Panc1 (cell line): ENCODE data around the gene ENHO. TPM values are rescaled to one million over a fixed set of nuclear protein-coding genes. Genes with fewer than 3 reads are reported as not detected.

Experiments used
- ATAC-seq: fragments of 200-7000 bp; cut with Tn5 transposase; 2 replicates; pipeline ENCODE4 v1.9.1; 2020; ENCODE audit warnings: mild to moderate bottlenecking, moderate library complexity
- BruUV-seq: library from RNA; stranded (reverse); fragments of 400-500 nt; replicated peaks from 2 replicates; lab custom pipeline; 2021; lab: Mats Ljungman, UMichigan
- CTCF ChIA-PET: fragments of 300-600 bp; sonication (Branson Sonifier 250); formaldehyde crosslinking; loops from one replicate; lab custom pipeline; 2022; ENCODE audit warnings: antibody characterized with exemption; lab: Charles Lee
- POLR2A ChIA-PET: fragments of 300-600 bp; sonication (Branson Sonifier 250); formaldehyde crosslinking; loops from one replicate; lab custom pipeline; 2022; ENCODE audit warnings: antibody characterized with exemption; lab: Charles Lee
- DNase-seq: peaks from one replicate; pipeline ENCODE4 v3.0.0-alpha.2; 2010; ENCODE audit warnings: low read depth, low spot score
- H3K27ac ChIP-seq: 2 replicates; pipeline ENCODE4 v1.5.1; 2011; ENCODE audit warnings: mild to moderate bottlenecking, low read length, inconsistent platforms
- H3K27me3 ChIP-seq: fragments of 200-500 bp; sonication (Bioruptor generic); 2 replicates; pipeline ENCODE4 v1.6.0; 2014; ENCODE audit warnings: low read length, inconsistent platforms; ENCODE audit not compliant: control insufficient read depth, insufficient read depth
- H3K36me3 ChIP-seq: fragments of 200-500 bp; sonication (Bioruptor generic); 2 replicates; pipeline ENCODE4 v1.5.1; 2014; ENCODE audit warnings: inconsistent platforms, mild to moderate bottlenecking, low read length, moderate library complexity; ENCODE audit not compliant: control insufficient read depth, insufficient read depth
- H3K4me1 ChIP-seq: 2 replicates; pipeline ENCODE4 v1.5.1; 2011; ENCODE audit warnings: inconsistent platforms, mild to moderate bottlenecking, low read length, moderate library complexity; ENCODE audit not compliant: control insufficient read depth, insufficient read depth
- H3K4me3 ChIP-seq, 2 experiments: 2 replicates each; pipeline ENCODE4 v1.5.1; 2011 to 2012; ENCODE audit warnings: low read depth in 2 of 2, low read length in 2 of 2, mild to moderate bottlenecking in 2 of 2, inconsistent platforms in 1 of 2, moderate library complexity in 1 of 2
- H3K9me3 ChIP-seq: fragments of 200-500 bp; sonication (Bioruptor generic); 2 replicates; pipeline ENCODE4 v1.5.1; 2014; ENCODE audit warnings: low read depth, mild to moderate bottlenecking, inconsistent platforms, low read length, moderate library complexity; ENCODE audit not compliant: control insufficient read depth, insufficient read depth
- POLR2AphosphoS5 ChIP-seq: IDR thresholded peaks from 2 replicates; pipeline ENCODE4 v1.6.1; 2012; ENCODE audit warnings: mild to moderate bottlenecking, low read depth, low read length, moderate library complexity
- SIN3A ChIP-seq: IDR thresholded peaks from 2 replicates; pipeline ENCODE4 v1.6.1; 2012; ENCODE audit warnings: low read depth, mild to moderate bottlenecking, low read length, moderate library complexity, borderline replicate concordance; ENCODE audit not compliant: insufficient read depth
- TCF7L2 ChIP-seq: IDR thresholded peaks from 2 replicates; pipeline ENCODE4 v1.6.1; 2011; ENCODE audit warnings: mild to moderate bottlenecking, low read depth, low read length, inconsistent platforms
- in situ Hi-C: cut with HindIII; loops from 2 replicates; pipeline ENCODE4 v1.10.0; 2016; ENCODE audit warnings: low sequenced_read_pairs, low pct_unique_long_range_greater_than_20kb
- intact Hi-C: fragments of 100-400 bp; cut with micrococcal nuclease; formaldehyde crosslinking; loops from one replicate; pipeline ENCODE4 v1.10.0; 2022; ENCODE audit not compliant: unreplicated experiment
- total RNA-seq: library from RNA; stranded (reverse); gene quantifications from one replicate; pipeline ENCODE4 v1.2.1, GENCODE V29; 2021; ENCODE audit not compliant: unreplicated experiment
- TF ChIP-seq, protein P1 (sequence below): fragments of 450-650 bp; IDR thresholded peaks from 2 replicates; pipeline ENCODE4 v1.5.1; 2017; ENCODE audit warnings: mild to moderate bottlenecking
- TF ChIP-seq, protein P2 (sequence below), 2 experiments: IDR thresholded peaks; 2 replicates each; pipeline ENCODE4 v1.6.1; 2011 to 2012; ENCODE audit warnings: low read depth in 2 of 2, control low read depth in 1 of 2, low read length in 1 of 2, mild to moderate bottlenecking in 1 of 2, moderate library complexity in 1 of 2; ENCODE audit not compliant: insufficient read depth in 1 of 2

Gene ENHO
- total RNA-seq, 1 experiment from 2014 or later: 7.2 TPM

DNA sequence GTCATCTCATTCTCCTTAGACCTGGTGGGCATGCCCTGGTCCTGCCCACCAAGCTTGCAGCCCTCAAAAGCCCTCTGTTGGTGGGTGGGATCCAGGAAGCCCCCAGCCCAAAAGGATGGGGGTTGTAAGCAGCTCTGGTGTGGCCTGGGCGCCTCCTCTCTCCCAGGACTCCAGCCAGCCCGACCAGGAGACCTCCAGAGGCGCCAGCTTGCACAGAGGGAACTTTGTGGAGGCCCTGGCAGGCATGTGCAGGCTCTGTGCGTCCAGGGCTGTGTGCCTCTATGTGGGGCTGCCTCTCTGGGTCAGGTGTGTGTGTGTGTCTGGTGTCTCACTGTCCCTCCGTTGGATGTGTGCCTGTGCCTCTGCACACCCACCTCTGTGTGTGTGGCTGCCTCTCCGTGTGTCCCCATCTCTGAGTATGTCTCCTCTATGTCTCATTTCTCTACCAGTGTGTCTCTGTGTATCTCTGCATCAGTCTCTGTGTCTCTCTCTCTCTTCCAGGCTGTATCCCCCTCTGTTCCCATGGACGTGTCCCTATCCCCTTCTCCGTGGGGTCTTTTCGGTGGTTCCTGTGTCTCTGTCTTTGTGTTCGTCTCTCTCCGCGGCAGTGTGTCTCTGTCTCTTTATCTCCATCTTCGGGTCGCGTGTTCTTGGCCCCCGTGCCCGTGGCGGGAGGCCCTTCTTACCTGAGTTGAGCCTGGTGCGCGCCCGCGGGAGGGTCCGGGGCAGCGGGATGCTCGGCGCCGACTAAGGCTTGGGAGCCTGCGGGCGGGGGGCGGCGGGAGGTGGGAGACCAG is 501 bp downstream of the ENHO start:
- BruUV-seq: no TSS peak
- Histone ChIP-seq H3K36me3 (no peaks in the 10 kb centered on the region), H3K9me3 (no peaks in the 10 kb centered on the region), H3K27ac (peak overlapping the region; percentile 73), H3K4me3 (peak overlapping the region; percentile 51 to 61), H3K27me3 (peaks cover 2% of the 10 kb centered on the region), H3K4me1 (peaks cover 4% of the 10 kb centered on the region; the same call in 1 of the 2 replicates)
- ATAC-seq: peak; percentile 6; the same call in 1 of the 2 replicates
- no peak for DNase-seq
- POLR2A ChIA-PET: no interaction called here
- in situ Hi-C loops (no loop called here), intact Hi-C loops (no loop called here)
- CTCF ChIA-PET: interaction anchor here (1.5 kb wide), 1 partner anchor 118 kb away, joined by 3 read pairs; no protein-coding TSS in a partner anchor
- no peak for TF ChIP-seq TCF7L2
- TF ChIP-seq, protein P1, sequence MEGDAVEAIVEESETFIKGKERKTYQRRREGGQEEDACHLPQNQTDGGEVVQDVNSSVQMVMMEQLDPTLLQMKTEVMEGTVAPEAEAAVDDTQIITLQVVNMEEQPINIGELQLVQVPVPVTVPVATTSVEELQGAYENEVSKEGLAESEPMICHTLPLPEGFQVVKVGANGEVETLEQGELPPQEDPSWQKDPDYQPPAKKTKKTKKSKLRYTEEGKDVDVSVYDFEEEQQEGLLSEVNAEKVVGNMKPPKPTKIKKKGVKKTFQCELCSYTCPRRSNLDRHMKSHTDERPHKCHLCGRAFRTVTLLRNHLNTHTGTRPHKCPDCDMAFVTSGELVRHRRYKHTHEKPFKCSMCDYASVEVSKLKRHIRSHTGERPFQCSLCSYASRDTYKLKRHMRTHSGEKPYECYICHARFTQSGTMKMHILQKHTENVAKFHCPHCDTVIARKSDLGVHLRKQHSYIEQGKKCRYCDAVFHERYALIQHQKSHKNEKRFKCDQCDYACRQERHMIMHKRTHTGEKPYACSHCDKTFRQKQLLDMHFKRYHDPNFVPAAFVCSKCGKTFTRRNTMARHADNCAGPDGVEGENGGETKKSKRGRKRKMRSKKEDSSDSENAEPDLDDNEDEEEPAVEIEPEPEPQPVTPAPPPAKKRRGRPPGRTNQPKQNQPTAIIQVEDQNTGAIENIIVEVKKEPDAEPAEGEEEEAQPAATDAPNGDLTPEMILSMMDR: no peak
- no peak for TF ChIP-seq POLR2AphosphoS5
- TF ChIP-seq, protein P2, sequence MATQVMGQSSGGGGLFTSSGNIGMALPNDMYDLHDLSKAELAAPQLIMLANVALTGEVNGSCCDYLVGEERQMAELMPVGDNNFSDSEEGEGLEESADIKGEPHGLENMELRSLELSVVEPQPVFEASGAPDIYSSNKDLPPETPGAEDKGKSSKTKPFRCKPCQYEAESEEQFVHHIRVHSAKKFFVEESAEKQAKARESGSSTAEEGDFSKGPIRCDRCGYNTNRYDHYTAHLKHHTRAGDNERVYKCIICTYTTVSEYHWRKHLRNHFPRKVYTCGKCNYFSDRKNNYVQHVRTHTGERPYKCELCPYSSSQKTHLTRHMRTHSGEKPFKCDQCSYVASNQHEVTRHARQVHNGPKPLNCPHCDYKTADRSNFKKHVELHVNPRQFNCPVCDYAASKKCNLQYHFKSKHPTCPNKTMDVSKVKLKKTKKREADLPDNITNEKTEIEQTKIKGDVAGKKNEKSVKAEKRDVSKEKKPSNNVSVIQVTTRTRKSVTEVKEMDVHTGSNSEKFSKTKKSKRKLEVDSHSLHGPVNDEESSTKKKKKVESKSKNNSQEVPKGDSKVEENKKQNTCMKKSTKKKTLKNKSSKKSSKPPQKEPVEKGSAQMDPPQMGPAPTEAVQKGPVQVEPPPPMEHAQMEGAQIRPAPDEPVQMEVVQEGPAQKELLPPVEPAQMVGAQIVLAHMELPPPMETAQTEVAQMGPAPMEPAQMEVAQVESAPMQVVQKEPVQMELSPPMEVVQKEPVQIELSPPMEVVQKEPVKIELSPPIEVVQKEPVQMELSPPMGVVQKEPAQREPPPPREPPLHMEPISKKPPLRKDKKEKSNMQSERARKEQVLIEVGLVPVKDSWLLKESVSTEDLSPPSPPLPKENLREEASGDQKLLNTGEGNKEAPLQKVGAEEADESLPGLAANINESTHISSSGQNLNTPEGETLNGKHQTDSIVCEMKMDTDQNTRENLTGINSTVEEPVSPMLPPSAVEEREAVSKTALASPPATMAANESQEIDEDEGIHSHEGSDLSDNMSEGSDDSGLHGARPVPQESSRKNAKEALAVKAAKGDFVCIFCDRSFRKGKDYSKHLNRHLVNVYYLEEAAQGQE (IDR thresholded peaks at IDR 0.05; ENCODE audit: insufficient read depth in 1 of 2, low read depth in 2 of 2, low read length in 1 of 2): no peak
- no peak for TF ChIP-seq SIN3A

DNA sequence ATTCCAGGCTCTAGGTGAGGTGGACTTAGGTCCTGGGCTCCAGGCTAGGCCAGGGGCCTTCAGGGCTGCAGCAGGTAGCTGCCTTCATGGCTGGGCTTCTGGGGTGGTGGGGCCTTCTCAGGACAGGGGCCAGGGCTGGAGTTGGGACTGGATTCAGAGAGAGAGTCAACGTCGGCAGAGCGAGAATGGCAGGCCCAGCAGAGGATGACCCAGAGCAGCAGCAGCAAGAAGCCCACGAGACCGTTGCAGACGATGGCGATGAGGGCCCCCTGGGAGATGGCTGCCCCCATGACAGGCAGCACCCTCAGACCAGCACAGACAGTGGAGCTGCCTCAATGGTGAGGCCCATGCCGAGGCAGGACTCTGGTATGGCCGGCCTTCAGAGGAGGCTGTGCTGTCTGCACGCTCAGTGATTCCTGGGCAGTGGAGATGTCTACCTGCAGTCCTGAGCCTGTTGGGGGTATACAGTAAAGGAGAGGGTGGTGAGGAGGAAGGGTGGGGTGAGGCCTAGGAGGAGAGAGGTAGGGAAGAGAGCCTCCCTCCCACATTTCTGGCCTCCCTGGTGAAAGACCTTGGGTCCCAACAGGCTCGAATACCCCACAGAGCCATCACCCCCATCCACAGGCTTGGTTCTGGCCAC is 1.3 kb downstream of the ENHO start:
- no peak overlapping the region for H3K4me3 ChIP-seq
- in situ Hi-C loops (no loop called here), intact Hi-C loops (no loop called here)
- no TSS peak for BruUV-seq
- peaks cover 2% of the 10 kb centered on the region for H3K27me3 ChIP-seq
- peaks cover 4% of the 10 kb centered on the region; the same call in 1 of the 2 replicates for H3K4me1 ChIP-seq
- H3K36me3 ChIP-seq: no peaks in the 10 kb centered on the region
- H3K27ac ChIP-seq: no peak overlapping the region
- ChIA-PET POLR2A (no interaction called here), CTCF (no interaction called here)
- no peak for ATAC-seq
- no peak for DNase-seq
- TF ChIP-seq, protein P1: no peak
- TF ChIP-seq SIN3A (no peak), POLR2AphosphoS5 (no peak), TCF7L2 (no peak)
- TF ChIP-seq, protein P2 (IDR thresholded peaks at IDR 0.05; ENCODE audit: insufficient read depth in 1 of 2, low read depth in 2 of 2, low read length in 1 of 2): no peak
- no peaks in the 10 kb centered on the region for H3K9me3 ChIP-seq
